GM10248 (cell line): Measurements from ENCODE around the gene IL3.

ENCODE experiments used
- CTCF ChIA-PET: fragments of 300-600 bp; sonication (Branson Sonifier 250); formaldehyde crosslinking; extraction: SDS; loops from one replicate; lab custom pipeline; 2021; ENCODE audit warnings: antibody characterized with exemption; lab: Yijun Ruan, JAX
- POLR2A ChIA-PET: fragments of 350-650 bp; sonication (Branson Sonifier 250); formaldehyde crosslinking; extraction: SDS; loops from one replicate; lab custom pipeline; 2020; ENCODE audit warnings: antibody characterized with exemption; lab: Yijun Ruan, JAX
- DNase-seq: peaks from one replicate; pipeline ENCODE4 v3.0.0; 2012; ENCODE audit errors: extremely low spot score
- TF ChIP-seq, protein P1 (sequence below): IDR thresholded peaks from 2 replicates; pipeline ENCODE4 v1.5.1; 2012; ENCODE audit warnings: mild to moderate bottlenecking, low read depth; ENCODE audit errors: extremely low read depth, missing control alignments, control extremely low read depth

The IL3 gene

DNA sequence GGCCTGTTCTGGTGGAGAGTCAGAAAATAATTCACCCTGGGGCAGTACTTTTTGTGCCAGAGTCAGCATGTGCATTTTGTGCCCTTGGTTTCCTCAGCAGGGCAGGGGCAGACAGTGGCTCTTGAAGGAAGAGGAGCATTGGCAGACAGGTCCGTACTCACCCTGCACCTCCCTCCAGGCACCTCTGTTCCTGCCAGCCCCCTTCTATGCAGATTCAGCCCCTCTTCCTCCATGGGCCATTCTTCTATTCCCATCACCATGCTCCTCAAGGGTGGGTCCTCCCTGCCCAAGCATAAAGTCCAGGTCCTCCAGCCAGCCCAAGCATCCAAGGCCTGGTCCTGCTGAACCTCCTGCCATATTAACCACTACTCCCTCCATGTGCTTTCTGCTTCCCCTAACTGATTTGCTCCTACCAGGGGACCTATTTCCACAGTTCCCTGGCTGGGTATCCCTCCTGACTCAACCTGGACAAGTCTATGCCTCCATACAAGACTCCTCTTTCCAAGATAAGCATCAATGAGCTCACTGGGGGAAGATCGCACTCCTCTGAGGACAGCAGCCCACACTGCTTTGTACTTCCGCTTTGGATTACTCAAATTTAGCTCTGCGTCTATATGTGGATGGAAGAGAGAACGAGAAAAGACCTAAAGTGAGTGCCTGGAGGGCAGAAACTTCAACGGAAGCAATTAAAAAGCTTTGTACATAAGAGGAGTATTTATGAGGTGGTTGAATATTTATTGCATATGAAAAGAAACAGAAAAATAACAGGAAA lies 39.7 kb upstream of the IL3 start:
- TF ChIP-seq, protein P1, sequence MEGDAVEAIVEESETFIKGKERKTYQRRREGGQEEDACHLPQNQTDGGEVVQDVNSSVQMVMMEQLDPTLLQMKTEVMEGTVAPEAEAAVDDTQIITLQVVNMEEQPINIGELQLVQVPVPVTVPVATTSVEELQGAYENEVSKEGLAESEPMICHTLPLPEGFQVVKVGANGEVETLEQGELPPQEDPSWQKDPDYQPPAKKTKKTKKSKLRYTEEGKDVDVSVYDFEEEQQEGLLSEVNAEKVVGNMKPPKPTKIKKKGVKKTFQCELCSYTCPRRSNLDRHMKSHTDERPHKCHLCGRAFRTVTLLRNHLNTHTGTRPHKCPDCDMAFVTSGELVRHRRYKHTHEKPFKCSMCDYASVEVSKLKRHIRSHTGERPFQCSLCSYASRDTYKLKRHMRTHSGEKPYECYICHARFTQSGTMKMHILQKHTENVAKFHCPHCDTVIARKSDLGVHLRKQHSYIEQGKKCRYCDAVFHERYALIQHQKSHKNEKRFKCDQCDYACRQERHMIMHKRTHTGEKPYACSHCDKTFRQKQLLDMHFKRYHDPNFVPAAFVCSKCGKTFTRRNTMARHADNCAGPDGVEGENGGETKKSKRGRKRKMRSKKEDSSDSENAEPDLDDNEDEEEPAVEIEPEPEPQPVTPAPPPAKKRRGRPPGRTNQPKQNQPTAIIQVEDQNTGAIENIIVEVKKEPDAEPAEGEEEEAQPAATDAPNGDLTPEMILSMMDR, result no peak
- CTCF ChIA-PET, result interaction anchor here (0.8 to 2.8 kb wide), 3 partner anchors 13 to 431 kb away, joined by 3 to 15 read pairs (median 5); no protein-coding TSS in a partner anchor
- no peak for DNase-seq
- POLR2A ChIA-PET, result no interaction called here

DNA sequence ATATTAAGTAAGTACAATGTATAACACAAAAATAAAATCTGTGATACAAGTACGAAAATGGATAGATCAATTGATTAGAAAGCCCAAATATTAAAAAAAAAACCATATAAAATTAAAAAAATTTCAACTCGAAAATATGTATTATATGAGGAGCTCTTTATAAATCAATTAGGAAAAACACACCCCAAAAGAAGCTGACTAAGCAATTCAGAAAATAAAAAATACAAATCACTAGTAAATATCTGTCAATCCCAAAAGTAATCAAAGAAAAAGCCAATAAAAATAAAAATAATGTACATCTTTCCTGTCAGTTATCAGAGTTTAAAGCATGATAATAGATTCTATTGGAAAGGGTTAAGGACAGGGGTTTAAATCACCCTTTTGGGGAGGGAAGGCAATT lies 38.8 kb upstream of the IL3 start:
- DNase-seq, result no peak
- CTCF ChIA-PET, result interaction anchor here (0.8 to 2.8 kb wide), 3 partner anchors 14 to 50 kb away, joined by 3 to 15 read pairs (median 4); no protein-coding TSS in a partner anchor
- TF ChIP-seq, protein P1, result no peak
- POLR2A ChIA-PET, result no interaction called here

DNA sequence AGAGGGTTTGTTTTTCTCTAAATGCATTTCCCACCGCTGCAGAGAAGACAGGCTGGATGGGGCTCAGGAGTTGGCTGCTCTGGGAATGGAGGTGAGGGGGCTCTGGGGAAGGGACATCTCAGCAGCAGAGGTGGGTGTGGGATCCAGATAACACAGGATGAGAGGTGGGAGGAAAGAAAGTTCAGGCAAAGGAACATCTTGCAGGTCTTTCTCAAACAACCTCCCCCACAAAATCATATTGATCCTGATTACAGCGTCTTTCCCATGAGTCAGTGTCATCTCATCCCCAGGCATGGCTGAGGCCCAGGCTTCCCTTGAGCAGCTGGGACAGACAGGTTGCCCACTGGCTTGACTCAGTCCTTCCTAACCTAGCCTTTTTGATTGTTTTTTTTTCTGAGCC lies 37.7 kb upstream of the IL3 start:
- no peak for DNase-seq
- TF ChIP-seq, protein P1, result no peak
- CTCF ChIA-PET, result interaction anchor here (1.5 kb wide), 1 partner anchor 40 kb away, joined by 4 read pairs; no protein-coding TSS in a partner anchor
- POLR2A ChIA-PET, result no interaction called here

DNA sequence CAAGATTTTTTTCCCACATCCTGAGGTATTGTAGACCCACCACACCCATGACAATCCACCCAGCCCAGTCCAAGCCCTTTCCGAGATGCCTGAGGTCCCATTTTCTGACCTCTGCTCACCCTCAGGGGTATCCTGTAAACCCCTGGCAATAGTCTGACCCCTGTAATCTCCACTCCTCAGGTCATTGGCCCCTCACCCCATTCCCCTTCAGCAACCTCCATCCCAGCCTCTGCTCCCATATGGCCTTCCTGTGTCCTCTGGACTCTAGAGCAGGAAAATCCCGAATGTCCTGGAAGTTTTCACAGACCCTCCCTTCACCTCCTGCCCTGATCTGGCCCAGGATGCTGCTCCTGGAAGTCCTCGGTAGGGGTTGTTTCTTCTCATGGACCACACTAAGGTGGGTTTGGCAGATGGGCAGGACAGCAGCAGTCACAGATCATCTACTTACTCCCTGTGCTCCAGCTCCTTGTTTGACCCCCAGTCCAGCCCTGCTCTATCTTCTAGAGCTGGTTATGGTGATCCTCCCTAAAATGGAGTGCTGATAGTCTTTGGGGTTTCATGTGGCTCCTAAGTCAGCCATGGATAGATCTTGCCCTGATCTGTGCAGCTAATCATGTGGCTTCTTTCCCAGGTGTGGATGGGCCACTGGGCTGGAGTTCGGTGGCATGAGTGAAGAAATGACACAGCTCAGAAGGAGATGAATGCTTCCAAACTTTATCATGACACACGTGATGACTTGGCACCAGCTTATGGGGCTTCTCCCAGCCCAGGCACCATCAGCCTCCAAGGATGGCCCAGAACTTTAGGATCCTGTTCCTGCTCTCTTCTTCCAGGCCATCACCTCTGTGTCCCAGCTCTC lies 37.0 kb upstream of the IL3 start:
- ChIA-PET POLR2A (no interaction called here), CTCF (interaction anchor here (1.2 to 1.5 kb wide), 3 partner anchors 14 to 39 kb away, joined by 4 read pairs; no protein-coding TSS in a partner anchor)
- TF ChIP-seq, protein P1, result no peak
- no peak for DNase-seq

DNA sequence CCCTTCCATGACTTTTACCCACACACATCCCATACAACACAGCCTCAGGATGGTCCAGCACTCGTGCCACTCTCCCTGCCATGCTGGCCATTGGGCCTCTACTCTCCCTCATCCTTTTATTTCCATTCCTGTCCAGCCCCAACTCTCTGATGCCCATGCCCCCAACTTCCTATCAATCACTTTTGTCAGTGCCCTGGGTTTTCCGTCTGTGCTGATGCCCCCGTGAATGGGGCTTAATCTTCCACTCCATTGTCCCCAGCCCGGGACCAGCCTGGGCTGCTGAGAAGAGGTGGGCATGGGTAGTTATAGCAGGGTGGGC lies 36.4 kb upstream of the IL3 start:
- no peak for DNase-seq
- CTCF ChIA-PET, result interaction anchor here (1.2 to 1.8 kb wide), 3 partner anchors 9 to 16 kb away, joined by 4 to 7 read pairs (median 4); no protein-coding TSS in a partner anchor
- POLR2A ChIA-PET, result no interaction called here
- TF ChIP-seq, protein P1, result no peak

DNA sequence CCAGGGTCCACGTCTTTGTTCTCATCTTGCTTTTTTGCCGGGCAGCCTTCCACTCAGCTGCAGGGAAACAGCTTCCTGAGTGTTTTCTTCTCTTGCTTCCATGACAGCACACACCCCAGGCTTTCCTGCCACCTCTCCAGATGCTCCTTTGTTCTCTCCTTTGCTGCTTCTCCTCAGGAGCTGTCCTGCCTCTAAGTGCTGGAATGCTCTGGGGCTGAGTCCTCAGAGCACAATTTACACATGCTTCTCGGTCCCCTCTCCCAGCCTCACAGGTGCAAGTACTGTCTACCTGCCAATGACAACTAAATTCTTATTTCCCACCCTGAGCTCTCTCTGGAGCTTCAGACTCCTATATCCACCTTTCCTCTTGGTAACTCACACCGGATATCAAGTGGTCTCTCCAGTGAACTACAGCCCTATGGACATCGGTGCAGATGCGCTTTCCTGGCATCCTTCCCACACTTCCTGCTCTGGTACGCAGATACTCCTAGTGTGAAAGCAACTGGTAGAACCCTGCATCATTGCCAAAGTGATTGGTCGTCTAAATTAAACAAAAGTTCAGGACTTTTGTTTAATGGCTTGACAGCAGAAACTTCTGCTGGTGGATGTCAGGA lies 35.6 kb upstream of the IL3 start:
- TF ChIP-seq, protein P1, result no peak
- CTCF ChIA-PET, result interaction anchor here (0.9 to 1.8 kb wide), 3 partner anchors 9 to 602 kb away, joined by 3 to 7 read pairs (median 4); no protein-coding TSS in a partner anchor
- DNase-seq, result no peak
- POLR2A ChIA-PET, result no interaction called here
